PC-9 (cell line): ENCODE results near the gene HSFY1.
"Not testable (repeated sequence)": the region's sequence is repeated elsewhere in the genome, so short reads cannot be mapped to it uniquely, and the experiment has no call there.

Experiments used
- EZH2 ChIP-seq: fragments of 200-600 bp; sonication (generic); IDR thresholded peaks from 2 replicates; pipeline ENCODE4 v1.8.0; 2017; ENCODE audit warnings: antibody characterized with exemption, low read depth
- TF ChIP-seq, protein P1 (sequence below): fragments of 200-600 bp; sonication (generic); conservative IDR thresholded peaks from 2 replicates; pipeline ENCODE4 v1.6.1; 2017; ENCODE audit warnings: mixed run types, antibody characterized with exemption, mild to moderate bottlenecking, moderate library complexity

DNA sequence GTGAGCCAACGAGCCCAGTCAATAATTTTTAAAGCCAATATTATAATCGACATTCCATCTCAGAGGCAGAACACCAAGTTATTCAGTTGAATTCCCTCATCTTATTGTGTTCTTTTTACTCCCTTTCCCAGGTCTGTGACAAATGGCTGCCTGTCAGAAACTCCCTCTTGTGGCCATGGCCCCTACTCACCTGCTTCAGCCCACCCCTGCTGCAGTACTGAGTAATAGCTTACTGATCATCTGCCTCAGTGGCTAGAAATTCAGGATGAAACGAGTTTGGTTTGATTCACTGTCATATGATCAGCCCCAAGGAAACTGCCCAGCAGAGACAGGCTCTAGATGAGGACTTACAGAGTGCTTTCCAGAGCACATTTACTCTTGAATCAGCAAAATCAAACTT lies 19.4 kb downstream of the HSFY1 start:
- TF ChIP-seq, protein P1, sequence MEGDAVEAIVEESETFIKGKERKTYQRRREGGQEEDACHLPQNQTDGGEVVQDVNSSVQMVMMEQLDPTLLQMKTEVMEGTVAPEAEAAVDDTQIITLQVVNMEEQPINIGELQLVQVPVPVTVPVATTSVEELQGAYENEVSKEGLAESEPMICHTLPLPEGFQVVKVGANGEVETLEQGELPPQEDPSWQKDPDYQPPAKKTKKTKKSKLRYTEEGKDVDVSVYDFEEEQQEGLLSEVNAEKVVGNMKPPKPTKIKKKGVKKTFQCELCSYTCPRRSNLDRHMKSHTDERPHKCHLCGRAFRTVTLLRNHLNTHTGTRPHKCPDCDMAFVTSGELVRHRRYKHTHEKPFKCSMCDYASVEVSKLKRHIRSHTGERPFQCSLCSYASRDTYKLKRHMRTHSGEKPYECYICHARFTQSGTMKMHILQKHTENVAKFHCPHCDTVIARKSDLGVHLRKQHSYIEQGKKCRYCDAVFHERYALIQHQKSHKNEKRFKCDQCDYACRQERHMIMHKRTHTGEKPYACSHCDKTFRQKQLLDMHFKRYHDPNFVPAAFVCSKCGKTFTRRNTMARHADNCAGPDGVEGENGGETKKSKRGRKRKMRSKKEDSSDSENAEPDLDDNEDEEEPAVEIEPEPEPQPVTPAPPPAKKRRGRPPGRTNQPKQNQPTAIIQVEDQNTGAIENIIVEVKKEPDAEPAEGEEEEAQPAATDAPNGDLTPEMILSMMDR, result not testable (repeated sequence)
- TF ChIP-seq EZH2, result not testable (repeated sequence)
